Lower lobe of right lung (tissue), 2 donors: ENCODE results near the gene PDZD7. TPM values are rescaled to one million over a fixed set of nuclear protein-coding genes. Genes with fewer than 3 reads are reported as not detected.

Experiments used
- ATAC-seq, 2 donors: fragments of 200-7000 bp; cut with Tn5 transposase; one replicate each; pipeline ENCODE4 v1.9.1; 2020 to 2022; ENCODE audit warnings: mild to moderate bottlenecking in 2 of 2, moderate library complexity in 2 of 2
- DNase-seq: peaks from one replicate; pipeline ENCODE4 v3.0.0-alpha.2; 2020
- H3K27ac ChIP-seq: fragments of 200-600 bp; one replicate; pipeline ENCODE4 v1.8.0; 2022
- H3K27me3 ChIP-seq: fragments of 200-600 bp; one replicate; pipeline ENCODE4 v1.8.0; 2022; ENCODE audit warnings: low read depth
- H3K36me3 ChIP-seq: fragments of 200-600 bp; one replicate; pipeline ENCODE4 v1.8.0; 2022; ENCODE audit warnings: mild to moderate bottlenecking
- H3K4me1 ChIP-seq: fragments of 200-600 bp; one replicate; pipeline ENCODE4 v1.8.0; 2022
- H3K4me3 ChIP-seq: fragments of 200-600 bp; one replicate; pipeline ENCODE4 v1.8.0; 2022; ENCODE audit warnings: mild to moderate bottlenecking
- H3K9me3 ChIP-seq: fragments of 200-600 bp; one replicate; pipeline ENCODE4 v1.8.0; 2022
- CTCF ChIP-seq: fragments of 200-600 bp; IDR thresholded peaks from one replicate; pipeline ENCODE4 v1.8.0; 2022; ENCODE audit warnings: antibody characterized with exemption, mild to moderate bottlenecking
- intact Hi-C: fragments of 100-400 bp; cut with DNase I; formaldehyde crosslinking; loops from one replicate; pipeline ENCODE4 v1.11.0; 2022
- long read RNA-seq: library from polyadenylated mRNA; unstranded; transcript quantifications from one replicate; pipeline ENCODE4 v2.0.0, GENCODE V29; 2021
- total RNA-seq: library from RNA; stranded (reverse); fragmentation: NEBNext Ultra II Directional; extraction: Animal tissue kit (Norgen Biotek cat#: 25700); gene quantifications from one replicate; pipeline ENCODE4 v1.2.1, GENCODE V29; 2021
- donor health status: DM: no; HTN: yes; CAD: no; lungs with severe emphysema.

Gene PDZD7
- total RNA-seq = 1.6 TPM
- long read RNA-seq, partial matches to known transcripts = 2 of 6 reads
- long read RNA-seq, other reads (novel, unspliced or antisense) = 2 of 6 reads

- intact Hi-C loops = no loop called here
- Histone ChIP-seq H3K4me3 (peak within 1 kb of the TSS; percentile 83), H3K27me3 (no peaks in the 10 kb centered on the region), H3K27ac (peak within 1 kb of the TSS; percentile 99), H3K4me1 (peaks cover 20% of the 10 kb centered on the region), H3K36me3 (peaks cover 18% of the 10 kb centered on the region), H3K9me3 (no peaks in the 10 kb centered on the region)
- ATAC-seq = peak; percentile 92 to 95
- no peak for TF ChIP-seq CTCF
- peak; percentile 98 for DNase-seq
Measured at GRCh38 chr10:101031128-101031795, at the start of gene PDZD7, which contains the start of gene SFXN3. Gene PDZD7 (minus strand): TSS chr10:101031129. CDS start chr10:101030219, 910 bp downstream. Gene SFXN3 (plus strand): TSS chr10:101031234. CDS start chr10:101034695, 3,461 bp downstream.

GRCh38 chr10:101079874-101080273 lies 48.9 kb upstream of the PDZD7 start:
- TF ChIP-seq CTCF = no peak
- Histone ChIP-seq H3K27me3 (peaks cover 73% of the 10 kb centered on the region), H3K4me1 (no peaks in the 10 kb centered on the region), H3K4me3 (no peak overlapping the region), H3K9me3 (no peaks in the 10 kb centered on the region), H3K36me3 (no peaks in the 10 kb centered on the region), H3K27ac (no peak overlapping the region)
- DNase-seq (no peak), ATAC-seq (no peak)
- intact Hi-C loops = no loop called here

- ATAC-seq = no peak
- H3K27me3 ChIP-seq = peaks cover 80% of the 10 kb centered on the region
- no peak for TF ChIP-seq CTCF
Measured at GRCh38 chr10:101076630-101077029, 45.7 kb upstream of the PDZD7 start.

GRCh38 chr10:101075775-101076174 lies 44.8 kb upstream of the PDZD7 start:
- no peak for TF ChIP-seq CTCF
- H3K36me3 ChIP-seq = no peaks in the 10 kb centered on the region
- no peak overlapping the region for H3K4me3 ChIP-seq
- H3K9me3 ChIP-seq = no peaks in the 10 kb centered on the region
- ATAC-seq (no peak), DNase-seq (no peak)
- peaks cover 15% of the 10 kb centered on the region for H3K4me1 ChIP-seq
- intact Hi-C loops = no loop called here
- no peak overlapping the region for H3K27ac ChIP-seq
- H3K27me3 ChIP-seq = peaks cover 73% of the 10 kb centered on the region

More at GRCh38 chr10:101076630-101077029, 45.7 kb upstream of the PDZD7 start:
- H3K4me3 ChIP-seq = no peak overlapping the region
- H3K36me3 ChIP-seq = no peaks in the 10 kb centered on the region
- no peaks in the 10 kb centered on the region for H3K9me3 ChIP-seq
- no peak overlapping the region for H3K27ac ChIP-seq
- intact Hi-C loops = no loop called here
- H3K4me1 ChIP-seq = peaks cover 13% of the 10 kb centered on the region
- no peak for DNase-seq

- intact Hi-C loops = no loop called here
- Histone ChIP-seq H3K9me3 (no peaks in the 10 kb centered on the region), H3K4me3 (no peak overlapping the region), H3K27ac (no peak overlapping the region), H3K27me3 (peaks cover 57% of the 10 kb centered on the region), H3K36me3 (no peaks in the 10 kb centered on the region), H3K4me1 (peaks cover 15% of the 10 kb centered on the region)
- ATAC-seq = no peak
- no peak for DNase-seq
- no peak for TF ChIP-seq CTCF
Measured at GRCh38 chr10:101073631-101074030, 42.7 kb upstream of the PDZD7 start.
